ENCODE results near the gene ANO7. TPM values are rescaled to one million over a fixed set of nuclear protein-coding genes. Genes with fewer than 3 reads are reported as not detected.

The ANO7 gene
- total RNA-seq, 1 experiment from 2014 or later, result 5.2 TPM

GRCh38 chr2:241199286-241199685 lies 10.8 kb downstream of the ANO7 start:
- WGBS (ENCODE audit: extremely low coverage, insufficient read length, low lambda C conversion rate), result no CpG with 5 or more reads among the region's 16 CpGs
- H2BK15ac ChIP-seq (ENCODE audit: low read depth, low read length), result no peak overlapping the region
- H3K14ac ChIP-seq (ENCODE audit: insufficient read depth, low read length), result no peak overlapping the region; the same call in 1 of the 2 replicates
- H4K20me1 ChIP-seq (ENCODE audit: control insufficient read depth, insufficient read depth, insufficient read length), result no peaks in the 10 kb centered on the region
- H3T11ph ChIP-seq (ENCODE audit: low read length), result no peak overlapping the region
- no peak overlapping the region for H2BK5ac ChIP-seq (ENCODE audit: insufficient read length, low read length)
- no peak overlapping the region for H3K4me2 ChIP-seq (ENCODE audit: insufficient read depth, insufficient read length, low read length)
- H2AFZ ChIP-seq (ENCODE audit: low read length), result no peak overlapping the region
- Mint-ChIP-seq H3K36me3 (ENCODE audit: insufficient read depth in 1 of 3, low read depth in 3 of 3) (no peaks in the 10 kb centered on the region), H3K4me3 (no peak overlapping the region), H3K9me3 (no peaks in the 10 kb centered on the region), H3K27me3 (ENCODE audit: low read depth) (no peaks in the 10 kb centered on the region; the same call in 1 of the 2 replicates), H3K27ac (no peak overlapping the region), H3K4me1 (peaks cover 0 to 4% of the 10 kb centered on the region in 2 experiments; a peak in 1 of 4 replicates)
- H2BK120ac ChIP-seq (ENCODE audit: low read depth, low read length, poor library complexity, severe bottlenecking), result no peak overlapping the region
- no peaks in the 10 kb centered on the region for H3K27me3 ChIP-seq (ENCODE audit: insufficient read depth, low read length)
- H4K5ac ChIP-seq (ENCODE audit: insufficient read length, low read depth, low read length), result no peak overlapping the region
- no peak overlapping the region for H3K4ac ChIP-seq (ENCODE audit: low read depth, low read length)
- TF ChIP-seq, protein P1, sequence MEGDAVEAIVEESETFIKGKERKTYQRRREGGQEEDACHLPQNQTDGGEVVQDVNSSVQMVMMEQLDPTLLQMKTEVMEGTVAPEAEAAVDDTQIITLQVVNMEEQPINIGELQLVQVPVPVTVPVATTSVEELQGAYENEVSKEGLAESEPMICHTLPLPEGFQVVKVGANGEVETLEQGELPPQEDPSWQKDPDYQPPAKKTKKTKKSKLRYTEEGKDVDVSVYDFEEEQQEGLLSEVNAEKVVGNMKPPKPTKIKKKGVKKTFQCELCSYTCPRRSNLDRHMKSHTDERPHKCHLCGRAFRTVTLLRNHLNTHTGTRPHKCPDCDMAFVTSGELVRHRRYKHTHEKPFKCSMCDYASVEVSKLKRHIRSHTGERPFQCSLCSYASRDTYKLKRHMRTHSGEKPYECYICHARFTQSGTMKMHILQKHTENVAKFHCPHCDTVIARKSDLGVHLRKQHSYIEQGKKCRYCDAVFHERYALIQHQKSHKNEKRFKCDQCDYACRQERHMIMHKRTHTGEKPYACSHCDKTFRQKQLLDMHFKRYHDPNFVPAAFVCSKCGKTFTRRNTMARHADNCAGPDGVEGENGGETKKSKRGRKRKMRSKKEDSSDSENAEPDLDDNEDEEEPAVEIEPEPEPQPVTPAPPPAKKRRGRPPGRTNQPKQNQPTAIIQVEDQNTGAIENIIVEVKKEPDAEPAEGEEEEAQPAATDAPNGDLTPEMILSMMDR (conservative IDR thresholded peaks at IDR 0.05), result no peak
- H3K9ac ChIP-seq (ENCODE audit: extremely low read depth, insufficient read length, low read length), result no peak overlapping the region
- H4K91ac ChIP-seq (ENCODE audit: insufficient read length, low read depth, low read length), result no peak overlapping the region
- no peak overlapping the region for H3K18ac ChIP-seq (ENCODE audit: insufficient read length, low read depth, low read length)
- no peak for DNase-seq
- H3K79me2 ChIP-seq (ENCODE audit: insufficient read depth, low read length), result no peaks in the 10 kb centered on the region
- no peak overlapping the region for H3K27ac ChIP-seq (ENCODE audit: insufficient read length, low read depth, low read length)
- H3K9me3 ChIP-seq (ENCODE audit: control insufficient read depth, low read depth, low read length), result no peaks in the 10 kb centered on the region
- H2BK12ac ChIP-seq (ENCODE audit: insufficient read length, low read depth, low read length), result no peak overlapping the region
- H3K79me1 ChIP-seq (ENCODE audit: insufficient read depth, low read depth, low read length, poor library complexity, severe bottlenecking), result no peaks in the 10 kb centered on the region
- no peak overlapping the region for H2BK20ac ChIP-seq (ENCODE audit: low read depth, low read length, poor library complexity, severe bottlenecking)
- H3K4me1 ChIP-seq (ENCODE audit: insufficient read depth, low read length), result no peaks in the 10 kb centered on the region
- no peak overlapping the region for H4K8ac ChIP-seq (replicated peaks; ENCODE audit: insufficient read length, low read depth, low read length)
- no peak overlapping the region for H3K56ac ChIP-seq (ENCODE audit: insufficient read length, low read depth, low read length)
- H3K23me2 ChIP-seq (ENCODE audit: insufficient read length, low read depth, low read length, poor library complexity, severe bottlenecking), result no peaks in the 10 kb centered on the region
- no peak overlapping the region for H2AK5ac ChIP-seq (ENCODE audit: insufficient read length, low read length)
- H3K23ac ChIP-seq (ENCODE audit: insufficient read length, low read depth, low read length), result no peak overlapping the region
